Measurements from ENCODE around the gene SLX4IP.

SLX4IP gene

DNA sequence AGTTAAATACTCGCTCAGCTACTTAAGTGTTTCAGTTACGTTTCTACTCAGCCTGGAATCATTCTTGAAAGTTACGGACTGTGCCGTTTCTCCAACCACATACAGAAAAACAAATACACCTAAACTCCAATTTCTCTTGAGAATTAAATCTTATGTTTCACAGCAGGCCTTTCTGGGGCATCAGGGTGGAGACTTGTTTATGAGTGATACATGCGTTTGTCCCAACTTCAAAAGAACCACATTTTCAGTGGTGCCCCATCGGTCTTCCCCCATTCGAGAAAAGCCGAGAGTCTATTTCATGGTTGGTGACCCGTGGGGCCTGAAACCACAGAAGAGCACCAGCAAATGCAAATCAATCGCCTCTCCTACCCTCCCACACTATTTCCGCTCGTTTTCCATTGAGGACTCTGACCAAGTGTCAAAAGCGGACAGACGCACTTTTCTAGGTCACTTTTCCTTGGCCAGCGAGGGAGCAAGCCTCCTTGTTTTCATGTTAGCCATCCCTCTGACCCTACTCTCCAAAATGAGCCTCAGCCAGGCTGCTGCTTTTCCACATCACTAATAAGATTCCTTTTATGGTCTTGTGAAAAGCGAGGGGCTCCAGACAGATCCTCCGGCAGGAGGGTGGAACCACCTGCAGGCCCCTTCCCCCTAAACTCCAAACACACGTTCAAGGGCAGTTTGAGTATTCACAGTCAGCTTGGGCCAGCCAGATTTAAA is 235.6 kb downstream of the SLX4IP start:
- no peak for DNase-seq

GRCh38 chr20:10671221-10671918 is 236.3 kb downstream of the SLX4IP start:
- DNase-seq = peak; percentile 87

DNA sequence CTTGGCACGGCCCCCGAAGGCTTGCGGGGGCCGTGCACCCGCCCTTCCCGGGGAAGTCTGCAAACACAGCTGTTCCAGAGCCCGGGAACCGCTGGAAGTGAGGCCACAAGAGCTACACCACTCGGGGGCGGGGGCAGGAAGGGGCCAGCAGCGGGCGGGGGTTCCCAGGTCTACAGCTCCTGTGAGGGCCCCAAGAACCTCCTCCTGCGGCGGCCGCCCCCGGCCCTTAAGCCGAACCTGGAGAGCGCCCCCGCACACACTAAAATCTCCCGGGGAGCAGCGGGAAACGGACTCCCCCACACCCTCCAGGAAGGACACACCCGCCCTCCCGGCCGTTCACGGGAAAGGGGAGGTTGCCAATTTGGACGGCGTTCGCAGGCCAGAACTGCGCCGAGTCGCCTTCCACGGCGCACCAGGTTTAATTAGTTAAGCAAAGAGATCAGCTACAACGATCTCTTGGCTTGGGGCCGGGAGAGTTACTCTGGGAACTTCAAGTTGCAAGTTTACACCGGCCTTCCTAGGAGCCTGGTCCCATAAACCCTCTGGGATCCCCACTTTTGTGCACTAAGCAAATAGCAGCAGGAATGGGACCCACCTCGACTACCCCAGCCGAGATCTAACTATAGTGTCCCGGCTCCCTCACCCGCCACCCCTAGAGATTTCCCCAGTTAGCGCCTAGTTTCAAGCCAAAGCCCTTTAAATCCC is 237.0 kb downstream of the SLX4IP start:
- peak; percentile 87 for DNase-seq

GRCh38 chr20:10672624-10673127 is 237.6 kb downstream of the SLX4IP start:
- peak; percentile 72 for DNase-seq

GRCh38 chr20:10673176-10673841 is 238.2 kb downstream of the SLX4IP start:
- peak; percentile 66 for DNase-seq

- peak; percentile 95 for DNase-seq
Observed at GRCh38 chr20:10673842-10674683, 239.0 kb downstream of the SLX4IP start, which contains the start of gene JAG1. Gene JAG1 (minus strand): TSS chr20:10673999. CDS start chr20:10673530, 469 bp downstream.

- DNase-seq = peak; percentile 85
Observed at GRCh38 chr20:10674684-10675449, 239.8 kb downstream of the SLX4IP start.

GRCh38 chr20:10675450-10675848 is 240.3 kb downstream of the SLX4IP start:
- no peak for DNase-seq

GRCh38 chr20:10676518-10676917 is 241.4 kb downstream of the SLX4IP start:
- DNase-seq = no peak
